GM21786 (cell line): ENCODE results near the gene TUB.

ENCODE experiments used
- ATAC-seq: cut with Tn5 transposase; IDR thresholded peaks from one replicate; pipeline ENCODE4 v1.9.1; 2021; ENCODE audit not compliant: unreplicated experiment

Gene TUB

GRCh38 chr11:8043756-8044155 is 37.3 kb upstream of the TUB start:
- ATAC-seq, result no peak

GRCh38 chr11:8045839-8046238 is 35.2 kb upstream of the TUB start:
- ATAC-seq, result no peak

- ATAC-seq, result no peak
These were observed 33.6 kb upstream of the TUB start for GRCh38 chr11:8047382-8047781.

- no peak for ATAC-seq
These were observed 31.9 kb upstream of the TUB start for GRCh38 chr11:8049084-8049483.

GRCh38 chr11:8055091-8055835 is 25.7 kb upstream of the TUB start:
- no peak for ATAC-seq

GRCh38 chr11:8055836-8056526 is 25.0 kb upstream of the TUB start:
- no peak for ATAC-seq

GRCh38 chr11:8056810-8057463 is 24.1 kb upstream of the TUB start:
- no peak for ATAC-seq

GRCh38 chr11:8058216-8058615 is 22.8 kb upstream of the TUB start:
- no peak for ATAC-seq

- no peak for ATAC-seq
These were observed 22.0 kb upstream of the TUB start for GRCh38 chr11:8059030-8059429.

GRCh38 chr11:8059571-8060011 is 21.4 kb upstream of the TUB start:
- ATAC-seq, result no peak

- ATAC-seq, result no peak
These were observed 20.8 kb upstream of the TUB start for GRCh38 chr11:8060146-8060719.

- no peak for ATAC-seq
These were observed 20.0 kb upstream of the TUB start for GRCh38 chr11:8060801-8061554.

GRCh38 chr11:8061555-8062428 is 19.2 kb upstream of the TUB start:
- no peak for ATAC-seq

- no peak for ATAC-seq
These were observed 18.2 kb upstream of the TUB start for GRCh38 chr11:8062781-8063257.

- ATAC-seq, result no peak
These were observed 17.7 kb upstream of the TUB start for GRCh38 chr11:8063324-8063723.

GRCh38 chr11:8065031-8065430 is 16.0 kb upstream of the TUB start:
- no peak for ATAC-seq

- ATAC-seq, result no peak
These were observed 14.7 kb upstream of the TUB start for GRCh38 chr11:8066036-8066910.

GRCh38 chr11:8066911-8067455 is 14.0 kb upstream of the TUB start:
- ATAC-seq, result no peak

GRCh38 chr11:8067567-8067928 is 13.5 kb upstream of the TUB start:
- ATAC-seq, result no peak
